ENCODE measurements around the gene RIBC2.

RIBC2 gene

GRCh38 chr22:45475851-45476514 is 62.5 kb downstream of the RIBC2 start:
- no peak for DNase-seq

- no peak for DNase-seq
These were observed 63.3 kb downstream of the RIBC2 start for GRCh38 chr22:45476814-45477213.

DNA sequence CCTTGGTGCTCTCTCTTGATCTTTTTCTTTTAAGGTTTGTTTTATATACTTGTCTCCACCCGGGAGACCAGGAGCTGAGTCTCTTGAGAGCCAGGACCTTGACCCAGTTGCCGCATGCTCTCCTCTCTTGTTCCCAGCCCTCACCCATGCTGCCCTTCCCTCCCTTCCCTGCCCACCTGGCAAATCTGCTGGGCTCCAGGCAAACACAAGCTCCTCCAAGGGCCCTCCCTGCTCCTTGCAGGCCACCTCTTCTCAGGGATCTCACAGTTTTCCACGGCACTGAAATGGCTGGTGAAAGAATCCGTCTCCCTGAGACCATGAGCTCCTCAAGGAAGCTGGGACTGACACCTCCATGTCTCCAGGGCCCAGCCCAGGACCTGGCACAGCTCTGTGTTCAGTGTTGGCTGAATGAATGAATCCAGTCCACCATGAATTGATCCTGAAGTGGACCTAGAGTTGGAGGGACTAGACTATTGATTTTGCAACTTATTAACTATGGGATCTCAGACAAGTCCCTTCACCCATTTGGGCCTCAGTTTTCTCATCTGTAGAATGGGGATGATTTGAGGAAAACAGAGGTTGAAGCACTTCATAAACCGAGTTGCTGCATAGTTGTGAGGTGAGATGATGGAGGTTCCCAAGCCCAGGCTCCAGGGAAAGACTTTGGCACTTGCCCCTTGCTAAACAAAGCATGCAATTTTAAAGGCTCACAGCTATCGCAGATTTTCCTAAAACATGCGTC is 64.0 kb downstream of the RIBC2 start:
- no peak for DNase-seq

GRCh38 chr22:45478108-45478771 is 64.7 kb downstream of the RIBC2 start:
- DNase-seq = no peak

DNA sequence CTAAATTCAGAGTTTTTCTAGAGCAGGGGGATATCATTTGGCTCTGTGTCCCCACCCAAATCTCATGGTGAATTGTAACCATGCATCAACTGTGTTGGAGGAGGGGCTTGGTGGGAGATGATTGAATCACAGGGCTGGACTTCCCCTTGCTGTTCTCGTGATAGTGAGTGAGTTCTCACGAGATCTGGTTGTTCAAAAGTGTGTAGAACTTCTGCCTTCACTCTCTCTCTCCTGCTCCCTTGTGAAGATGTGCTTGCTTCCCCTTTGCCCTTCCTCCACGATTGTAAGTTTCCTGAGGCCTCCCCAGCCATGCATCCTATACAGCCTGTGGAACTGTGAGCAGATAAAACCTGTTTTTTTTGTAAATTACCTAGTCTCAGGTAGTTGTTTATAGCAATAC is 67.2 kb downstream of the RIBC2 start:
- DNase-seq = no peak

DNA sequence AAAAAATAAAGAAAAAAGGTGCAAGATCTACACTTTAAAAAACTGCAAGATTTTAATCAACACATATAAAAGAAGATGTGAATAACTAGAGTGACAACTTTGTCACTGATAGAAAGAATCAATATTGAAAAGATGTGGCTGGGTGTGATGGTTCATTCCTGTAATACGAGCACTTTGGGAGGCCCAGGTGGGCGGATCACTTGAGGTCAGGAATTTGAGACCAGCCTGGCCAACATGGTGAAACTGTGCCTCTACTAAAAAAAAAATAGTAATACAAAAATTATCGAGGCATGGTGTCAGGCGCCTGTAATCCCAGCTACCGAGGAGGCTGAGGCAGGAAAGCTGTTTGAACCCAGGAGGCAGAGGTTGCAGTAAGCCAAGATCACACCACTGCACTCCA is 68.2 kb downstream of the RIBC2 start:
- no peak for DNase-seq

Data from NCI-H524 treated with DMSO at 0.1 percent for 48 hours (cell line).